HepG2 (cell line): ENCODE measurements around the gene UBE2N.
A peak's percentile ranks its signal among the peaks of the same experiment; 100 is the strongest.

ENCODE experiments used
- ARNT ChIP-seq: fragments of 450-650 bp; IDR thresholded peaks from 2 replicates; pipeline ENCODE4 v1.6.1; 2017
- ATRX ChIP-seq: sonication (generic); formaldehyde crosslinking; IDR thresholded peaks from 2 replicates; pipeline ENCODE4 v1.4.0; 2020; ENCODE audit warnings: missing genetic modification reagents, borderline replicate concordance
- BCL6 ChIP-seq: IDR thresholded peaks from 2 replicates; pipeline ENCODE4 v1.6.1; 2016; ENCODE audit warnings: missing genetic modification reagents, missing compliant biosample characterization
- BHLHE40 ChIP-seq: IDR thresholded peaks from 2 replicates; pipeline ENCODE4 v1.6.1; 2011; ENCODE audit warnings: low read length, improper control_type of control experiment
- ETV5 ChIP-seq: IDR thresholded peaks from 2 replicates; pipeline ENCODE4 v1.6.1; 2018; ENCODE audit warnings: missing biosample characterization, missing genetic modification reagents, inconsistent platforms, borderline replicate concordance
- GABPA ChIP-seq, 2 experiments: IDR thresholded peaks; 2 replicates each; pipeline ENCODE4 v1.6.1; 2011 to 2016; ENCODE audit warnings: low read depth in 2 of 2, low read length in 1 of 2, missing biosample characterization in 1 of 2, missing genetic modification characterization in 1 of 2
- HDAC2 ChIP-seq: sonication (generic); formaldehyde crosslinking; IDR thresholded peaks from 2 replicates; pipeline ENCODE4 v1.4.0; 2020; ENCODE audit warnings: missing genetic modification reagents
- SETDB1 ChIP-seq: sonication (generic); formaldehyde crosslinking; IDR thresholded peaks from 2 replicates; pipeline ENCODE4 v1.5.1; 2020; ENCODE audit warnings: missing genetic modification reagents, mild to moderate bottlenecking, borderline replicate concordance
- SRSF9 ChIP-seq: fragments of 200-400 bp; formaldehyde crosslinking; IDR thresholded peaks from 2 replicates; pipeline ENCODE4 v1.6.1; 2018; ENCODE audit warnings: borderline replicate concordance, mild to moderate bottlenecking, low read depth, low read length; ENCODE audit not compliant: insufficient read depth, poor library complexity, severe bottlenecking
- ZNF296 ChIP-seq: sonication (generic); formaldehyde crosslinking; conservative IDR thresholded peaks from 2 replicates; pipeline ENCODE4 v1.5.0; 2020; ENCODE audit warnings: mild to moderate bottlenecking, missing genetic modification reagents

DNA sequence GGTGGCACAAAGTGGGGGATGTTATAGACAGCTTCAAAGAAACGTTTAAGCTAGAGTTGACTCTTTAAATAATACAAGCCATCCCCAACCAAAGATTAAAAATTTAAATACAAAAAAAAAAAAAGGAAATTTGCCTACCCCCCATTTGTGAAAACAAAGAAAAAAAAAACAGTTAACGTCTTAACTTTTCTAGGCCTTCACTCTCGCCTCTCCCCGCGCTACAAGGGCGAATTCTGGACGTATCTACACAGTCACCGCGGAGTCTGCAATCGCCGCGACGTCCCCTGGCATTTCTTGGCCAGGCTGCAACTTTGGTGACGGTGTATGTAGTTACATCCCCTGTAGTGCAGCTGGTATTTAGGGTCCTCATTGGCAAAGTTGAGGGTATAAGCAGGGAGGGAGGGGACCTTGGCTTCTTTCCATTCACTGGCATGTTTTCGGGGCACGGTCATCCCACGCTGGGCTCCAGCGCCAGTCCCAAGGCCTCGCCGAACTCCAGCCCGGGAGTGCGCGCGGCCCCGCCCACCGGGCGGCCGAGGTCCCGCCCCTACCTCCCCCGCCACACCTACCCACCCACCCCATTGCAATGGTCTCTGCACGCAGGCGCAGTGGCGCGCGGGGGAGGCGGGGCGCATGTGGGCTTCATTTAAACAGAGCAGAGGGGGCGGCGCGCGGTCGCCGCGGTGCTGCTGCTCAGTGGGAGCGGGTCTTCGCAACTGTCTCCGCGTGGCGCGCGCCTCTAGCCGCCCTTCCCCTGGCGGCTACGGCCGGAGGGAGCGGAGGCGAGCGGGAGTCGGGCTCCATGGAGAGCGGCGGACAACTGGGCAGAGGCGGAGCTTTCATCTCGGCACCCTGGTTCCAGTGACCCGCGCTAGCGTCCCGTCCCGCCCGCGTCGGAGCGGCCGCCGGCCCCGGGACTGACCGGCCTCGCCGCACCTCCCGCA lies 64.2 kb downstream of the UBE2N start, which contains the start of gene NUDT4:
- TF ChIP-seq SETDB1: no peak
- no peak for TF ChIP-seq ZNF296 (CRISPR knock-in tag)
- no peak for TF ChIP-seq BHLHE40
- no peak for TF ChIP-seq GABPA (IDR thresholded peaks at IDR 0.05; ENCODE audit: low read depth, low read length)
- TF ChIP-seq GABPA (CRISPR knock-in tag; IDR thresholded peaks at IDR 0.05; ENCODE audit: low read depth): no peak
- TF ChIP-seq ATRX (CRISPR knock-in tag): no peak
- no peak for TF ChIP-seq ETV5 (CRISPR knock-in tag)
- TF ChIP-seq BCL6 (CRISPR knock-in tag): no peak; the same call in 1 of the 2 replicates
- TF ChIP-seq HDAC2 (CRISPR knock-in tag): peak; percentile 21; the same call in 1 of the 2 replicates
- TF ChIP-seq ARNT: no peak
- TF ChIP-seq SRSF9: no peak
